ENCODE data around the gene DSTN. TPM values are rescaled to one million over a fixed set of nuclear protein-coding genes. Genes with fewer than 3 reads are reported as not detected.

Gene DSTN
- 352 TPM for polyA plus RNA-seq (ENCODE audit: insufficient read length)
- long read RNA-seq, donor 1, transcript DSTN-201 (4 exons, 3,617 nt), result major isoform, 158 of 295 reads
- long read RNA-seq, donor 1, partial matches to known transcripts, result 128 of 295 reads
- long read RNA-seq, donor 1, other reads (novel, unspliced or antisense), result 7 of 295 reads
- long read RNA-seq, donor 2, transcript DSTN-201 (4 exons, 3,617 nt), result major isoform, 190 of 297 reads
- long read RNA-seq, donor 2, transcript DSTN-203 (5 exons, 1,853 nt), result minor isoform, 5 of 297 reads
- long read RNA-seq, donor 2, partial matches to known transcripts, result 97 of 297 reads
- long read RNA-seq, donor 2, other reads (novel, unspliced or antisense), result 5 of 297 reads
- long read RNA-seq, donor 3, transcript DSTN-201 (4 exons, 3,617 nt), result major isoform, 113 of 208 reads
- long read RNA-seq, donor 3, partial matches to known transcripts, result 94 of 208 reads
- long read RNA-seq, donor 3, other reads (novel, unspliced or antisense), result 0 of 208 reads
- long read RNA-seq, donor 4, transcript DSTN-201 (4 exons, 3,617 nt), result major isoform, 16 of 78 reads
- long read RNA-seq, donor 4, partial matches to known transcripts, result 61 of 78 reads
- long read RNA-seq, donor 4, other reads (novel, unspliced or antisense), result 0 of 78 reads
- long read RNA-seq, donor 5, transcript DSTN-201 (4 exons, 3,617 nt), result major isoform, 252 of 323 reads
- long read RNA-seq, donor 5, partial matches to known transcripts, result 54 of 323 reads
- long read RNA-seq, donor 5, other reads (novel, unspliced or antisense), result 13 of 323 reads
- long read RNA-seq, donor 6, transcript DSTN-201 (4 exons, 3,617 nt), result major isoform, 150 of 287 reads
- long read RNA-seq, donor 6, partial matches to known transcripts, result 128 of 287 reads
- long read RNA-seq, donor 6, other reads (novel, unspliced or antisense), result 8 of 287 reads
- long read RNA-seq, donor 7, transcript DSTN-201 (4 exons, 3,617 nt), result major isoform, 225 of 352 reads
- long read RNA-seq, donor 7, partial matches to known transcripts, result 121 of 352 reads
- long read RNA-seq, donor 7, other reads (novel, unspliced or antisense), result 5 of 352 reads
- long read RNA-seq, donor 8, transcript DSTN-201 (4 exons, 3,617 nt), result major isoform, 98 of 131 reads
- long read RNA-seq, donor 8, partial matches to known transcripts, result 25 of 131 reads
- long read RNA-seq, donor 8, other reads (novel, unspliced or antisense), result 8 of 131 reads

DNA sequence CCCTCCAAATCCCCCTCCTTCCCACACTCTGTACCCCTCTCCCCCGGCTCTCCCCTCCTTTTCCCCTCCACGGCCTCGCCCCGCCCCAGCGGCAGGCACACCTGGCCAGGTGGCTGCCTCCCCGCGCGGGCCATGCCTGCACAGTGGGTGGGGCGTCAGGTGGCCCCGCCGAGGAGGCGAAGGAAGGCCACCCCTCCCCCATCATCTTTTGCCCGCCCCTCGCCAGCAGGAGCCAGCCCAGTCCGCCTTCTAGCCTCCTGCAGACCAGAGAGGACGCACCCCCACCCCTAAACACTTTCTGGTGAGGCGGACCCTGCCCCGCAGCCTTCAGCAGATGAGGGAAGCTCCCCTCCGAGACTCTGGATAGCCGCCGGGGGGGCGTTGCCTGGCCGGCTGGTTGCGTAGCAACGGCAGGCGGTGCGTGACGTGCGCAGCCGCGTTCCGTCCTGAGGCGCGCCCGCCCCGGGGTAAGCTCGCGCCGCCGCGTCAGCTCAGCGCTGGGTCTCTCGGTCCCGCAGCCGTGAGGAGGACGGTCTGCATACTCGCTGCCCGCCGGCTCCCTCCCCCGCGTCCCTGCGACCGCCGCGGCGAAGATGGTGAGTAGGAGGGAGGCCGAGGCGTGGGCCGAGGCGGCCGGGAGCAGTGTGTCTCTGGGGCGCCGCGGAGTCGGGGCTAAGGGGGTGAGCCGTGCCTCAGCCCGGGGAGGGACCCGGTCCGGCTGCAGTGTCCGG lies at the start of gene DSTN:
Gene DSTN (plus strand): TSS at position 460 of the 731 bp plus-strand sequence. CDS start 134 bp downstream, at position 594.
- DNase-seq, result peak; percentile 93

DNA sequence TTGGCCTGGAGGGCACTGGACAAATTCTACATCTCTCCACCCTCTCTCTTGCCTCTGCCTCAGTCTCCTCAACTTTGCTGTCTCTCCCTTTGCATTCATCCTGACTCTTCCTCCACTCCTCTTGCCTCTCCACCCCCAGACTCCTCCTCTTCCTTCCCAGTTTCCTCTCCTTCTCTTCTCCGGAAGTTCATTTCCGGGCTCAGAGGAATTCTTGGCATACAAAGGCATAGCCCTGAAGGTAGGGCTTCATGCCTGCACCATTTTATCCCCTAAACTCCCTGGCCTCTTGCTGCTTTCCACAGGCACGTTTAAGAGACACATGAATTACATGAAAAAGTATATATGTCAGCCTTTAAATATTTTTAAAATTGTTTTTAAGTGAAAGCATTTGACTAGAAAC lies 49.3 kb upstream of the DSTN start:
- no peak for DNase-seq

DNA sequence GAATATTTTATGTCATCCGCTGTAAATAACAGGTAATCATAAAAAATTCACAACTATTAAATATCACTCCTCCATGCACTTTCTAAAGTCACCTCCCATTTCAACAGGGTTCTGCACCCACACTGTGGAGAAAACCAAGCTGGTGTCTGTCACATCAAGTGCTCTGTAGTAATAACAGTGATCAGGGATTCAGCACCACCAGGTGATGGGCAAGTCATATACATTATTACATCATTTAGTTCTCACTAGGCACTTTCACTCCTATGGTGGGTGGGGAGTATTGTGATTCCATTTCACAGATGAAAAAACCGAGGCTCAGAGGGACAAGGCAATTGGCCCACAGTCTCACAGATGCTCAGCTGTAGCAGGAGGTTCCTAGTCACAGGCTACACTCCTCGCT lies 47.3 kb upstream of the DSTN start:
- no peak for DNase-seq

DNA sequence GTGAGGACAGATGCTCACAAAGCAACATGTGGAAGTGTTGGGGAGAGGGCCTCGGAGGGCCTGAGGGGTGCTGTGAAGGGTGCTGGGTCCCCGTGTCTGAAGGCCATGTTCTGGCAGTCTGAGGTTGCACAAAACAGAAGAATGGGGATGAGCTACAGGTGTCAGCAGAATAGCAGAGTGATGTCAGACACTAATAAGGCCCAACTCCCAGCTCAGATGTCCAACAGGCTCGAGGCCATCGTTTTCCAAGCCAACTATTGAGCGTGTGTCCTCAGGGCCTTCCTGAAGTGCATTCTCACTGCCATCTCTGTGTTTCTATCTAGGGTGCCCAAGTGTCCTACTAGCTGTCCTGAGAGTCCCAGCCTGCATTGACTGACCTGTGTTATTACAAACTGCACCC lies 46.5 kb upstream of the DSTN start:
- no peak for DNase-seq

DNA sequence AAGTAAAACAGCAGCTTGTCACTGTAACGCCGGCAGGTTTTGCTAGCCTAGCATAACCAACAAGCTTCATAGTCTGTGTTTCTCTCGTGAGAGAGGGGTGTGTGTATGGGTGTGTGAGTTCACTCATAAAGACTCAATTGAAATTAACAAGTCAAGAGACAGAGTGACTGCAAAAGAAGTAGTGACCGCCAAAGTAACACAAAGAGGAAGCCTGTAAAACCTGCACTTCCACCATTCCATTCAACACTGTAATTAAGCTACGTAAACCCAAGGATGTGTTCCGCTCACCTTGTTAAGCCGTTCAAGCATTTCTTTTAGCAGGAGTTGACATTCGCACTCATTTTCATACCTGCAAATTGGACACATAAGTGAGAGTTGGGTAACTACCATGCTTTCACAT lies 45.3 kb upstream of the DSTN start:
- DNase-seq, result no peak

DNA sequence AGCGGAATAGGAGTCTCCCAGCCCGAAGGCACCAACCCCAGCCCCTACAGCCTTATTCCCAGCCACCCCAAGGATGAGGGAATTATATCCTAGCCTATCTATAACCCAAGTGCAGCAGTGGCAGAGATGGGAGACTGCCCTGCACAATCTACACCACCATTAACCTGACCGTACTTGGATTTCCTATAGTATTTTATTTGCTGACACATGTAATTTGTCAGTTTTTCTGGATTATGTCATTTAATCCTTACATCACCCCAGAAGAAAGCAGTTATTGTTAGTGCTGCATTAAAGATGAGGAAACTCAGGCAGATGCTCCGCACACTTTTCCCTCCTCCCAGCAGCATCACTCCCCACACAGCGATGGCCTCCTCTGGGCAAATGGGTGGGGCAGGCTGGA lies 44.7 kb upstream of the DSTN start:
- DNase-seq, result no peak

DNA sequence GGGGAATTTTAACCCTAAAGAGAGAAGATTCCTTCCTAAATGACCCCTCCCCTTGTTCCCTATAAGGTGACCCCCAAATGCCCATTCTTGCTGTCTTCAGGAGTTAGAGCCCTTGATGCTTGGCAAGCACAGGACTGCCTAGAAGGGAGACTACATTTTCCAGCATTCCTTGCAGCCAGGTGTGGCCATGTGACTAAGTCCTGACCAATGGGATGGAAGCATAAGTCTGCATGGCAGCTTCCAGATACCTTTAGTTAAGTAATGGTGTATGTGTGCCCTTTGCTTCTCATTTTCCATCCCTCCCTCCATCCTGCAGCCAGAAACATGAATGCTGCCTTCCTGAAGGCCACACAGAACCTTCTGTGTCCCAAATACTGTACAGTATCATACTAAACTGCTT lies 44.2 kb upstream of the DSTN start:
- DNase-seq, result no peak

DNA sequence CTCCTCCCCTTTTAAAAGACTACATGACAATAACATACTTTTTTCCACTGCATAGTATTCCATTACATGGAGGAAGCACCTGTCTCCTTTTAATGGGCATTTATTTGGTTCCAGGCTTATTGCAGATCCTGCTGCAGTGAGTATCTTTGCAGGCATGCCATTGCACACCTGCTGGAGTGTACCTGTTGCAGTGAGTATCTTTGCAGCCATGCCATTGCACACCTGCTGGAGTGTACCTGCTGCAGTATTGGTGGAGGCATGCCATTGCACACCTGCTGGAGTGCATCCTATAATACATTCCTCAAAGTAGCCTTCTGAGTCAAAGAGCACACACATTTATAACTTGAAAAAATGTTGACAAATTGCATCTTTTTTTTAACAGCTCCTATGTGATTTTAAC lies 40.3 kb upstream of the DSTN start:
- DNase-seq, result no peak

DNA sequence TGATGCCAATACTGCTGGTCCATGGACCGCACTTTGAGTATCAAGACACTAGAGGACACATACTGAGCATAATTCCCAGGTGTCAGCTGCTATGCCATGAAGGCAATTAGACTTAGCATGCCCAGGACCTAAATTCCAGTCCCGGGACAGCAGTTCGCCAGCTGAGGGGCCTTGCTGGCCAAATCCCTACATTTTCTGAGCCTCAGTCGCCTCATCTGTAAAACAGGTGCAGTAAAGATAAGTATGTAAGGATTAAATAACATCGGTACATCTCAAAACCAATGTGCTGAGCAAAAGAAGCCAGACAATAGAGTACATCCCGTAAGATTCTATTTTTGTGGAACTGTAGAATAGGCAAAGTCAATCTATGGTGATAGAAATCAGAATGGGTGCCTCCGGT lies 39.7 kb upstream of the DSTN start:
- no peak for DNase-seq

DNA sequence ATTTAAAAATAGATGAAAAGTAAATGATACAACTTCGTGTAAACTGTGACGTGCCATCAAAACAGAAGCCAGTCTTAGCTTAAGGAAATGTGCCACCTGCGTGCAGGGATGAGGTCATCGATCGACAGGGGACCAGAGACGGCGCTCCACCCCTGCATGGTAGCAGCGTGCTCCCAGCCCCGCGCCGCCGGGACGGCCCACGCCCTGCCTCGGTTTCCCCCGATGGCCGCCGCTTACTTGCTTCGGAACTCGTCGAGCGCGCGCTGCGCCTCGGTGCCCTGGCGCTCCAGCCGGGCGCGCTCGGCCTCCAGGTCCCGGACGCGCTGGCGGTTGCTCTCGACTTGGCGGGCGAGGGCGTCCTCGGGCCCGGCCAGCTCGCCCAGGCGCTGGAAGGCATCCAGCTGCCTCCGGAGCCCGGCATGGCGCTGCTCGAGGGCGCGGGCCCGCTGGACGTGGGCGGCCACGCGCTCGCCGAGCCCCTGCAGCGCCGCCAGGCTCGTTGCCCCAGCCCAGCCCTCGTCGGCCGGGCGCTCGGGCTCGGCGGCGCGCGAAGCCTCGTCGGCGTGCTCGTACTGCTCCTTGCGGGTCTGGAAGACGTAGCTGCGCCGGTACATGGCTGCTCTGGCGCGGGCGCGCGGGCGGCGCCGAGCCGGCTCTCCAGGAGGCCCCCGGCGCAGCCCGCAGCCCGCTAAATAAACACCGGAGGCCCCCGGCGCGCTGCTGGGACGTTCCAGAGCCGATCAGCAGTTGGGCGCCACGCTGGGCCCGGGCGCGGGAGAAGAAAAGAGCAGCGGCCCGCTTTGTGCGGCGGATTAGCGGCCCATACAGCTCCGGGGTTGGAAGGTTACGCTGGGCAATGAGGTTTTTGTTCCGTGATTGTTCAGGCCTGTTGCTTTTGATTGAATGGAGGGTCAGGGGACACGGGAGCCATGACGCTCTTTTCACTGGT lies 38.9 kb upstream of the DSTN start, which contains the start of gene BFSP1:
Gene BFSP1 (minus strand): TSS at position 664 of the 949 bp plus-strand sequence. CDS start 50 bp downstream, at position 614.
- DNase-seq, result no peak

DNA sequence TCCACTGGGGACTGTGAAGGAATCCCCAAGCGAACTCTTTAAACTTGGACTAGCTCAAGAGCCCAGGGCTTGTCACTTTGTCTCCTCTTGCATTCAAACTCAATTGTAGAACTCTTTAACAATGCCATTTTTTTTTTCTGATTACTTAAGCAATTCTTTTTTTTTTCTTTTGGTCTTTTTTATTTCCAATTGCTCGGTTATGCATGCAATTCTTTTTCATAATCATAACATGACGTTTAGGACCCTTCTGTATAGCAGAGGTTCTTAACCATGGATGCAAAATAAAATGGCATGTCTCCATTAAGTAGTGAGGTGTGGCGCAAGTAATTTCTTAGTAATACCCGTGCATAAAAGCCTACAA lies 38.2 kb upstream of the DSTN start:
- DNase-seq, result no peak

DNA sequence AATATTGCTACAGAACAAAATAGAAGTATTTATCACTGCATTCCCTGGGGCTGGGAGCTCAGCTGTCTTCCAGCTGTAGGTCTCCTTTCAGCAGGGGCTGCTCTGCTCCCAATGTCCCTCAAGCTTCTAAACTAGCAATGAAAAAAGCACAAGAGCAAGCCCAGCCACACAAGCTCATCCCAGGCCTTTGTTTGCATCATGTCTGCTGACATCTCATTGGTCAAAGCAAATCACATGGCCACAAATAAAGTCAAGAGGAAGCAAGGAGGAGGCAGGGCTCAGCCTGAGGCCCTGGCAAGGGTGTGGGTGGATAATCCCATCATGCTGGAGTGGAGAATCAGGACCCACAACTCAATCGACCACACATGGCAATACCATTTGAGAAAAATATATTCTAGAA lies 36.5 kb upstream of the DSTN start:
- DNase-seq, result no peak

DNA sequence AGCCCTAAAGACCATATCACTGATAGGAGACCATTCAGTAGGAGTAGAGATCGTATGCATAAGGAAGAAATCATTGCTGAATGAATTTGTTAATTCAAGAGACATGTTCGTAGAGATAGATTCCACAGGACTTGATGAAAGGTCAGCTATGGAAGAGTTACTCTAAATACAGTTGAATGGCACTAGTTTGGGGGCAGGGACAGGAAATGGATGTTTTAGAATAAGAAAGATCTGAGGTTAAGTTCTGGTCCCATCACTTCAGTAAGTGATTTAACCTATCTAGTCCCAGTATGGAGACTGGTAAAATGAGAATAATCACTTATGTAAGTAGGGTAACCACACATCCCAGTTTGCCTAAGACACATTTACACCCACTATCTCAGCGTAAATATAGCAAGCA lies 35.8 kb upstream of the DSTN start:
- DNase-seq, result no peak

DNA sequence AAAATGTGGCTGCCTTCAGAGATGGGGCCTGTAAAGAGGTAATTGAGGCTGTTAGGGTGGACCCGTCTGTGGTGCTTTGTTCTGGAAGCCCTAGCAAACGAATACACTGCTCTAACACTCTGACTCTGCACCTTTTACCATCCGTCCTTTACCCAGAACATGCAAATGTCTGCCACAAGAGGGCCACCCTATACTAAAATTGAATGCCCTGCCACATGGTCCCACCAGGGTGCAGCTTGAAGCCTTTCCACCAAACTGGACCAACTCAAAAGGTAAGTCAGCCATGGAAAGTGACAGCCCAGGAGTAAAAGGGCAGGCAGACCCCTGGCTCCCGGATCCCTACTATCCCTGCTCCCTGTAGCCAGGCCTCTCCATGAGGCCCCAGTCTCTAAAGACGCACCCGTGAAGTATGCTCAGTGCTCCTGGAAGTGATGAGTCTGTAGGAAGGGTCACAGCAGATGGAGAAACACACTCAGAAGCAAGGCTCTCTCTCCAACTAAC lies 32.9 kb upstream of the DSTN start:
- DNase-seq, result peak; percentile 82

DNA sequence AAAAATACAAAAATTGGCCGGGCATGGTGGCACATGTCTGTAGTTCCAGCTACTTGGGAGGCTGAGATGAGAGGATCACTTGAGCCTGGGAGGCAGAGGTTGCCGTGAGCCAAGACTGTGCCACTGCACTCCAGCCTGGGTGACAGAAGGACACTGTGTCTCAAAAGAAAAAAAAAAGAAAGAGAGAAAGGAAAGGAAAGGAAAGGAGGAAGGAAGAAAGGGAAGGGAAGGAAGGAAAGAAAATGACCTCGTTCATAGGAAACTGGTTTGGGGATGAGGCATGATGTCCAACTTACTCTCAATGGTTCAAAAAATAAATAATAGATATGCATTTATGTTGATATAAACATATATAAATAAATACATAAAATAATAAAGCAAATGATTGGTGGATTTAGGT lies 31.9 kb upstream of the DSTN start:
- DNase-seq, result no peak

DNA sequence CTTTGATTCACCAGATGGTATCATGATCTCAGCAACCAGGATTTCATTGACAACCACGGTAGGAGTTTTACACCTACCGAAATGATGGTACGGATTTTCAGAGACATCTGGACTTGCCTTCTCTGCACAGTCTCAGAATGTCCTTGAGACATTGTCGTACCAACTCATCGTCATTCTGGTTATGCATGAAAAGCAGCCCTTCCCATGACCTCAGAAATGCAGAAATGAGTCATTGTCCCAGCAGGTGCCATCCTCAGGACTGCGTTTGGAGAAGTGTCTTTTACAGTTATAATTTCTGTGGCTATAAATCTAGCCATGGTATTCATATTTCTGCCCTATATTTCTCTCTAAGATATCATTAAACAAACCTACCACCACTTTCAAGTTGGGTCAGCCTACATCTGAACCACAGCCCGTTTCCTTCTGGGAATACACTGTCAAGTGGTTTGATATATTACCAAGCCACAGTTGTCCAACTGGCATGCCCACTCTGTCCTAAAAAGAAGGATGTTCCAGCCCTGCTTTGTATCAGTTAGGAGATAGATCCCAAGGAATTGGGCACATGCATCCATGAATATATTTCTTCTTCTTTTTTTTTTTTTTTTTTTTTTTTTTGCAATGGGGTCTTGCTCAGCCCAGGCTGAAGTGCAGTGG lies 31.2 kb upstream of the DSTN start:
- DNase-seq, result no peak

DNA sequence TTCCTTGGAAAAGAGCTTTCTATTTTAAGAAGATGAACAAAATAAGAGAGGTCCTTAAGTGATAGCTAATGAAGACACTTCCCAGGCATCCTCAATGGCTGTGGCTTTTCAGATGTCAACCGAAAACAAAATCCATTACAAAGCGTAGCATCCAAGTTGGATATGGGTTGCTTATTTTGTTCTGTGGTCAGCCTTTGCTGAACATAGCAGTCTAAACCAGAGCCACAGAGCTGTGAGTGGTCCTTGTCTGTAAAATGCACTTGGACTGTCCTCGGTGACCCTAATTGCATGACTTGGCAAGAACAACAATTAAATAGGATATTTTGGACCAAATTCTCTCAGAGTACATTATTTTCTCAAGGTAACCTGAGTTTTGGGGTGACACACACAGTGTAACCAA lies 28.3 kb upstream of the DSTN start:
- no peak for DNase-seq

DNA sequence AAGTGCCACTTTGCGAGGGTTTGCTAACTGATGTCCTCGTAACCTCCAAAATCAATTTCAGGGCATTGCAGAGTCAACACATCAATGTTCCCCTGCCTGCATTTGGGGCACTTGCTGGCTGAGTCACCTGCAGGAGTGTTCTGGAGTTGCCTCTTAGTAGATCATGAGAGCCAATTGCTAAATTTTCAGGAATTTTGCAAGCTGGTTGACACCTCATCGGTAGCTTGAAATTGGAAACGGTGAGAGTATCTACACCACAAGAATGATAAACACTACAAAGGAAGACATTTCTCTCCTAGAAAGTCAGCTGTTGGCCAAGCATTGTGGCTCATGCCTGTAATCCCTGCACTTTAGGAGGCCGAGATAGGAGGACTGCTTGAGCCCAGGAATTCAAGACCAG lies 27.9 kb upstream of the DSTN start:
- DNase-seq, result no peak

DNA sequence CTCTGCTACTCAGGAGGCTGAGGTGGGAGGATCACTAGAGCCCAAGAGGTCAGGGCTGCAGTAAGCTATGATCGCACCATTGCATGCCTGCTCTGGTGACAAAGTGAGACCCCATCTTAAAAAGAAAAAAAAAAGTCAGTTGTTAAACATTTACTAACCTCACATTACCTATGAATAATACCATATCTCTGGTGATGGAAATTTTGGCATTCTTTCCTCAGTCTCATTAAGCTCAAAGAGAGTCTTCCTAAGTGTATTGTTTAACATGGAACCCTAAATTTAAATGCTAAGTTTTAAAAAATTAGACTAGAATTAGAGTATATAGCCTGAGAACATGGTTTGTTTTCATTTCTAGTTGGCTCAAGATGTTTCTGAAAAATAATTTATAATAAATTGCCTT lies 27.4 kb upstream of the DSTN start:
- DNase-seq, result no peak

DNA sequence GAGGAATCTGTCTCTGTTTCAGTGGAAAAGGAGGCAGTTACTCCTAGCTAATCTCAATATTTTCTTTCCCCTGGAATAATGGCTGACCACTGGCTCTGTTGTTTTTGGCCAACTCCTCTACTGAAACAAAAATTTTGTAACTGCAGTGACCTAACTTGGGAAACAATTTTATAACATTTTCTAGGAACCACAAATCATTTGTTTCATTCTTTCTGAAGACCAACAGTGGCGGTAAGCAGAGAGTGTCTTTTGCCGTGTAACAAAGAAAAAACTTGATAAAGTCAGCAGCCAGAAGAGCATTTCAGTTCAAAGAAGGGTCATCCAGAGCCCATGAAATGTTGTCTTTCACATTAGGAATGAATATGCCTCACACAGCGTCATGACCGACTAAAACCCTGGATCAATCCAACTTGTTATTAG lies 26.9 kb upstream of the DSTN start:
- peak; percentile 63 for DNase-seq
